Measurements from ENCODE around the gene OTOG.

DNA sequence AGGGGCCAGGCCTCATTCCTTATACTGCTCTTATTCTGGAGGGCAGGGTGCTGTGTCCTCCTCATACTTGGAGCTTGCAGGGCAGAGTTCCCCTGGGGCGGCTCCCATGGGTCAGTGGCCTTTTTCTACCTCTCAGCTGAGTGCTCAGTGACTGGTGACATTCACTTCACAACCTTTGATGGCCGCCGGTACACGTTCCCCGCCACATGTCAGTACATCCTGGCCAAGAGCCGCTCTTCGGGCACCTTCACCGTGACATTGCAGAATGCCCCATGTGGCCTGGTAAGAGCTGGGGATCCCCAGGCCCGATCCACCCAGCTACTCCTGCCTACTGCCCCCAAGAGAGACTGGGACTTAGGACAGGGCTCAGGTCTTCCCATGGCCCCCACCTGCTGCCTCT, 14.5 kb downstream of the OTOG start:
- no peak for TF ChIP-seq POLR2A (IDR thresholded peaks at IDR 0.05)
- TF ChIP-seq, protein P1, sequence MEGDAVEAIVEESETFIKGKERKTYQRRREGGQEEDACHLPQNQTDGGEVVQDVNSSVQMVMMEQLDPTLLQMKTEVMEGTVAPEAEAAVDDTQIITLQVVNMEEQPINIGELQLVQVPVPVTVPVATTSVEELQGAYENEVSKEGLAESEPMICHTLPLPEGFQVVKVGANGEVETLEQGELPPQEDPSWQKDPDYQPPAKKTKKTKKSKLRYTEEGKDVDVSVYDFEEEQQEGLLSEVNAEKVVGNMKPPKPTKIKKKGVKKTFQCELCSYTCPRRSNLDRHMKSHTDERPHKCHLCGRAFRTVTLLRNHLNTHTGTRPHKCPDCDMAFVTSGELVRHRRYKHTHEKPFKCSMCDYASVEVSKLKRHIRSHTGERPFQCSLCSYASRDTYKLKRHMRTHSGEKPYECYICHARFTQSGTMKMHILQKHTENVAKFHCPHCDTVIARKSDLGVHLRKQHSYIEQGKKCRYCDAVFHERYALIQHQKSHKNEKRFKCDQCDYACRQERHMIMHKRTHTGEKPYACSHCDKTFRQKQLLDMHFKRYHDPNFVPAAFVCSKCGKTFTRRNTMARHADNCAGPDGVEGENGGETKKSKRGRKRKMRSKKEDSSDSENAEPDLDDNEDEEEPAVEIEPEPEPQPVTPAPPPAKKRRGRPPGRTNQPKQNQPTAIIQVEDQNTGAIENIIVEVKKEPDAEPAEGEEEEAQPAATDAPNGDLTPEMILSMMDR (IDR thresholded peaks at IDR 0.05), result no peak

Measured in lower leg skin (tissue), 3 donors.